PC-3 (cell line): ENCODE results near the gene KRT7. TPM values are rescaled to one million over a fixed set of nuclear protein-coding genes. Genes with fewer than 3 reads are reported as not detected.

Source experiments
- ATAC-seq: fragments of 200-7000 bp; cut with Tn5 transposase; 2 replicates; pipeline ENCODE4 v1.9.1; 2020; ENCODE audit warnings: mild to moderate bottlenecking, moderate library complexity
- BruUV-seq: library from RNA; stranded (reverse); fragments of 400-500 nt; replicated peaks from 2 replicates; lab custom pipeline; 2021; lab: Mats Ljungman, UMichigan
- CTCF ChIA-PET: fragments of 300-600 bp; sonication (Branson Sonifier 250); formaldehyde crosslinking; loops from one replicate; lab custom pipeline; 2022; ENCODE audit warnings: antibody characterized with exemption; lab: Charles Lee
- POLR2A ChIA-PET: fragments of 300-600 bp; sonication (Branson Sonifier 250); formaldehyde crosslinking; loops from one replicate; lab custom pipeline; 2022; ENCODE audit warnings: antibody characterized with exemption; ENCODE audit not compliant: unreplicated experiment; lab: Charles Lee
- DNase-seq: peaks from one replicate; pipeline ENCODE4 v3.0.0-alpha.2; 2015
- H2AFZ ChIP-seq: fragments of 300-600 bp; sonication (generic); 2 replicates; pipeline ENCODE4 v1.6.0; 2016; ENCODE audit warnings: antibody characterized with exemption, low read length
- H3F3A ChIP-seq: fragments of 300-600 bp; sonication (generic); one replicate; pipeline ENCODE4 v1.6.0; 2017; ENCODE audit warnings: antibody characterized with exemption, low read length, control low read depth, mild to moderate bottlenecking; ENCODE audit not compliant: unreplicated experiment
- H3K27ac ChIP-seq: fragments of 300-600 bp; sonication (generic); 2 replicates; pipeline ENCODE4 v1.5.1; 2016; ENCODE audit warnings: mild to moderate bottlenecking, low read length
- H3K27me3 ChIP-seq: fragments of 300-600 bp; sonication (generic); 2 replicates; pipeline ENCODE4 v1.6.1; 2016; ENCODE audit warnings: low read length, mixed read lengths
- H3K36me3 ChIP-seq: fragments of 300-600 bp; sonication (generic); 2 replicates; pipeline ENCODE4 v1.6.1; 2016; ENCODE audit warnings: low read depth, mixed run types, low read length, mixed read lengths
- H3K4me1 ChIP-seq: fragments of 300-600 bp; sonication (generic); 2 replicates; pipeline ENCODE4 v1.5.1; 2016; ENCODE audit warnings: low read length; ENCODE audit not compliant: insufficient read depth
- H3K4me2 ChIP-seq: fragments of 300-600 bp; sonication (generic); 2 replicates; pipeline ENCODE4 v1.6.0; 2016; ENCODE audit warnings: low read length
- H3K4me3 ChIP-seq: fragments of 300-600 bp; sonication (generic); 2 replicates; pipeline ENCODE4 v1.5.1; 2016; ENCODE audit warnings: mild to moderate bottlenecking, low read length, mixed read lengths
- H3K79me2 ChIP-seq: fragments of 300-600 bp; sonication (generic); 2 replicates; pipeline ENCODE4 v1.6.1; 2017; ENCODE audit warnings: low read length, mixed read lengths
- H3K9ac ChIP-seq: fragments of 300-600 bp; sonication (generic); 2 replicates; pipeline ENCODE4 v1.6.0; 2016; ENCODE audit warnings: mild to moderate bottlenecking, low read length
- H3K9me2 ChIP-seq: fragments of 300-600 bp; sonication (generic); replicated peaks from 2 replicates; pipeline ENCODE4 v1.6.1; 2016; ENCODE audit warnings: mixed run types, low read length, mixed read lengths
- H3K9me3 ChIP-seq: fragments of 300-600 bp; sonication (generic); 2 replicates; pipeline ENCODE4 v1.6.1; 2016; ENCODE audit warnings: low read length, mixed read lengths
- H4K20me1 ChIP-seq: fragments of 300-600 bp; sonication (generic); 2 replicates; pipeline ENCODE4 v1.6.1; 2016; ENCODE audit warnings: low read length, mixed read lengths
- CTCF ChIP-seq: fragments of 300-600 bp; sonication (generic); conservative IDR thresholded peaks from 2 replicates; pipeline ENCODE4 v1.5.1; 2017; ENCODE audit warnings: antibody characterized with exemption, low read depth, mild to moderate bottlenecking, low read length
- EZH2 ChIP-seq: fragments of 300-600 bp; sonication (generic); IDR thresholded peaks from one replicate; pipeline ENCODE4 v1.6.1; 2017; ENCODE audit warnings: antibody characterized with exemption, mild to moderate bottlenecking, low read length; ENCODE audit not compliant: unreplicated experiment
- EZH2phosphoT487 ChIP-seq: fragments of 300-600 bp; sonication (generic); IDR thresholded peaks from 2 replicates; pipeline ENCODE4 v1.6.1; 2018; ENCODE audit warnings: mild to moderate bottlenecking, antibody characterized with exemption, low read length, borderline replicate concordance
- intact Hi-C: fragments of 100-400 bp; cut with micrococcal nuclease; formaldehyde crosslinking; loops from 2 replicates; pipeline ENCODE4 v1.9.0; 2023
- total RNA-seq: library from RNA; depleted of rRNA; stranded (reverse); fragments of >200 nt; gene quantifications from 2 replicates; pipeline ENCODE4 v1.2.3, GENCODE V29; 2014

The KRT7 gene
- total RNA-seq, 1 experiment from 2014 or later, result 2,144 TPM

GRCh38 chr12:52291267-52291935 is 58.4 kb downstream of the KRT7 start, which contains the start of gene KRT81:
KRT81 (minus strand) TSS chr12:52291534; CDS start chr12:52291465, 69 bp downstream.
- Histone ChIP-seq H3K27me3 (no peaks in the 10 kb centered on the region), H2AFZ (no peak within 1 kb of the TSS), H3K9me2 (no peaks in the 10 kb centered on the region), H3K4me3 (no peak within 1 kb of the TSS), H3K27ac (no peak within 1 kb of the TSS), H3K79me2 (peaks cover 19% of the 10 kb centered on the region), H3K4me2 (no peak within 1 kb of the TSS), H3K9me3 (no peaks in the 10 kb centered on the region), H3K4me1 (peaks cover 10% of the 10 kb centered on the region), H3K9ac (no peak within 1 kb of the TSS), H4K20me1 (peaks cover 14% of the 10 kb centered on the region), H3K36me3 (peaks cover 14% of the 10 kb centered on the region), H3F3A (peaks cover 3% of the 10 kb centered on the region)
- no peak for TF ChIP-seq EZH2
- TF ChIP-seq EZH2phosphoT487, result no peak
- ATAC-seq, result no peak
- DNase-seq, result no peak
- POLR2A ChIA-PET, result no interaction called here
- intact Hi-C loops, result no loop called here
- no TSS peak for BruUV-seq
- CTCF ChIA-PET, result no interaction called here

GRCh38 chr12:52293926-52294325 is 60.9 kb downstream of the KRT7 start:
- POLR2A ChIA-PET, result no interaction called here
- H3K4me3 ChIP-seq, result no peak overlapping the region
- TF ChIP-seq CTCF, result no peak
- no peak for TF ChIP-seq EZH2phosphoT487
- TF ChIP-seq EZH2, result no peak
- H4K20me1 ChIP-seq, result no peaks in the 10 kb centered on the region
- no peak for DNase-seq
- no peaks in the 10 kb centered on the region for H3K9me3 ChIP-seq
- no peaks in the 10 kb centered on the region for H3K27me3 ChIP-seq
- no peaks in the 10 kb centered on the region for H3F3A ChIP-seq
- no peak overlapping the region for H2AFZ ChIP-seq
- no TSS peak for BruUV-seq
- ATAC-seq, result no peak
- no peak overlapping the region for H3K9ac ChIP-seq
- H3K4me1 ChIP-seq, result no peaks in the 10 kb centered on the region
- intact Hi-C loops, result no loop called here
- H3K9me2 ChIP-seq, result no peaks in the 10 kb centered on the region
- no peaks in the 10 kb centered on the region for H3K79me2 ChIP-seq
- H3K4me2 ChIP-seq, result no peak overlapping the region
- no peaks in the 10 kb centered on the region for H3K36me3 ChIP-seq
- no peak overlapping the region for H3K27ac ChIP-seq
- CTCF ChIA-PET, result no interaction called here

GRCh38 chr12:52294803-52295202 is 61.8 kb downstream of the KRT7 start:
- ChIA-PET CTCF (no interaction called here), POLR2A (no interaction called here)
- no peak overlapping the region for H3K4me2 ChIP-seq
- H2AFZ ChIP-seq, result no peak overlapping the region
- no peak for ATAC-seq
- H3K9ac ChIP-seq, result no peak overlapping the region
- no peak overlapping the region for H3K4me3 ChIP-seq
- TF ChIP-seq EZH2phosphoT487, result no peak
- no peak for TF ChIP-seq EZH2
- TF ChIP-seq CTCF, result no peak
- intact Hi-C loops, result no loop called here
- no peaks in the 10 kb centered on the region for H3K36me3 ChIP-seq
- H3K9me2 ChIP-seq, result no peaks in the 10 kb centered on the region
- no TSS peak for BruUV-seq
- no peaks in the 10 kb centered on the region for H3K9me3 ChIP-seq
- no peaks in the 10 kb centered on the region for H3K27me3 ChIP-seq
- DNase-seq, result no peak
- no peaks in the 10 kb centered on the region for H3K79me2 ChIP-seq
- H4K20me1 ChIP-seq, result no peaks in the 10 kb centered on the region
- no peak overlapping the region for H3K27ac ChIP-seq
- H3K4me1 ChIP-seq, result no peaks in the 10 kb centered on the region
- H3F3A ChIP-seq, result no peaks in the 10 kb centered on the region
